DMS 273 (cell line): ENCODE data around the gene PPP1CA.

Experiments
- DNase-seq: peaks from one replicate; lab custom pipeline; 2025; ENCODE audit not compliant: unreplicated experiment; lab: John Stamatoyannopoulos, UW

The PPP1CA gene

DNA sequence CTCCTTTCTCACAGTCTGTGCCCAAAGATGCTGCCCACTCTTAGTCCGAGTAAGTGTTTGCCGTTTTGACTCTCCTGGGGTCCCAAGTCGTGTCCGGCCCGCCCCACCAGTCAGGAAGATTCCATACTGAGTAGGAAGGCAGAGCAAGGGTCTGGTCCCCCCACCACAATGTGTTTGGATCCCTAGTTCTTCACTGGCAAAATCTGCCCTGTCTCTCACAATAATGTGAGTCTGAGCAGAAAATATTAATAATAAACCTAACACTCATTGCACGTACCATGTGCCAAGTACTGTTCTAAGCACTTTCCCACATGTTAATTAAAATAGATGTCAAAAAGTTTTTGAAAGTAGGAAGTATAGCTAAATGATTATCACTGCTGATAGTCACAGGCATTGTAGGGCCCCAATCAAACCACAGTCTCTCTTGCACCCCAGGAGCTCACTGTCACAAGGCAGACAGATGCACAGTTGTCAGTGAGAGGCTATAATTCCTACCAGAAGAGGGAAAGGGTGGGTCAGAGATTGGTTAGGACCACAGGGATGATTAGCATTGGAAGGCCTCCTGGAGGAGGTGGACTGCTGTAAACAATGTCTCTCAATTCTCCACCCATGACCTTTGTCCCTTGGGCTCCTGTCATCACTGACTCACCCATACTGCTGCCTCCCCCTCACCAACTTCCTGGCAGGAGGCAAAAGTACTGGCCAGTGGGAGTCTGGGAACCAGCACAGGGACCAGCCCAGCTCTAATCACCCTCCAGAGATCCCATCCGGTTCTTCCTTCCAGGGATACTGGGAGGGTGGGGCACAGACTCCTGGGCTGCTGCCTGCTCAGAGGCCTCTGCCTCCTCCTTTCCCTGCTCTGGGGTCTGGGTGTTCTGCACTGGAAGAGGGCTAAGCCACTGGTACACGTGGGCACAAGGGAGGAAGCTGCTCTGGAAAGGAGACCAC, 47.3 kb downstream of the PPP1CA start:
- no peak for DNase-seq

DNA sequence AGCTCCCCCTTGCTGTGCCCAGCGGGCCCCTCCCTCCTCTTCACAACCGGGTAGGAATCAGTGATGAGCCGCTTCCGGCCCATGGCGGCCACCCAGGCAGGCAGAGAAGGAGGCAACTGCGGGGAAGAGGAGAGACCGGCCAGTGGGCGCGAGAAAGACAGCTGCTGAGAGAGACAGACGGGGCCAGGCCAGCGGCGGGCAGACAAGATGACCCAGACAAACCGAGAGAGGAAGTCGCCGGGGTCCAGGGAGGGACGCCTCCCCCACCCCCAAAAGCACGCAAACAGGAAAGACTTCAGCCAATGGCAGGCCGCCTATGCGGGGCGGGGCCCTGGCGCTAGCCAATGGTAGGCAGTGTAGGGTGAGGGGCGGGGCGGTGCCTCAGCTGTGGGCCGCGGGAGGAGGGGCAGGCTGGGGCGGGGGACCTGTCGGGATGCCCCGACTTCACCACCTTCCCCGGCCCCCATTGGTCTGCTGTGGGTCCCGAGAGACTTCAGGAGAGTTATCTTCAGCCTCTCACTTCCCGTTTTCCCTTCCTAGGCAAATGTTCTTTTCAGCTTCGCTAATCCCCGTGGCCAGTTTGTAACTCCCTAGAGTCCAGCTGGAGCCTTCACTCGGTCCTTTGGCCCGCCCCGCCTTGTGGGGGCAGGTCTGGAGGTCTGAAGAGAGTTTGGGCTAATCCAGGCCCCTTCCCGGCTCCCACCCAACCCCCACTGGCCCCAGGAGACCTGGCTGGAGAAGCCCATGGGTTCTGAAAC, 48.2 kb downstream of the PPP1CA start, which contains the start of gene POLD4:
TSS of gene POLD4 (minus strand) at position 230 of the 758 bp plus-strand sequence. CDS start at position 83, 147 bp downstream.
- DNase-seq, result peak; percentile 92

DNA sequence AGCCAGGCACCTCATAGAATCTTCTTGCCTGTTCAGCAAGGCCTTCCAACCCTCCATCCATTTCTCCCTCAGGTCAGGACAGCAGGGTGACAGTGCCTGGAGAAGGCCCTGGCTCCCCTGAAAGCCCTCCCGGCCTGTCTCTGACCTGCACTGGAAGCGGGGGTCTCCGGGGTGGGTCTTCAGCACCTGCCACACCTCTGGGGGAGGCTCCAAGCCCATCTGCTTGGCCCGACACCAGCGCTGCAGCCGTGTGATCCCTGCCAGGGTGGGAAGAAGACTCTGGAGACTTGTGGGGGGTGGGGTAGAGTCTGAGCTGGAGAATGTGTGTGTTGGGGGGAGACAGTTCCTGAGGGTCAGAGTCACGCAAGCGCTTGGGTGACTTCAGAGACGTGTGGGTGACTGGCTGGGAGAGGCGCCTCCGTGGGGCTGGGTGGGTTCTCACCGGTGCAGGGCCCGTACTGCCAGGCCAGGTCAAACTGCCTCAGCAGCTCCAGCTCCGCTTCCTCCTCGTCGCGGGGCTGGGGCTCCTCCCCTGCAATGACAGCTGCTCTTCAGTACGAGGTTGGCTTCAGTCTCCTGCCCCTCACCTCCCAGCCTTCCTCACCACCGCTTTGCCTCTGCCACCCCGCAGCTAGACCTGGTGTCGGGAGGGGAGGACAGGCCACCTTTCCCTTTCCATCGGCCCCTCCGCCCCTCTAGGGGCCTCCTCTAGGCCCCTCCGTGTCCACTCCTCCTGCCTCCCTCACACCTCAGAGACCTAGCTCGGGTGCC, 48.9 kb downstream of the PPP1CA start:
- DNase-seq, result peak; percentile 79

DNA sequence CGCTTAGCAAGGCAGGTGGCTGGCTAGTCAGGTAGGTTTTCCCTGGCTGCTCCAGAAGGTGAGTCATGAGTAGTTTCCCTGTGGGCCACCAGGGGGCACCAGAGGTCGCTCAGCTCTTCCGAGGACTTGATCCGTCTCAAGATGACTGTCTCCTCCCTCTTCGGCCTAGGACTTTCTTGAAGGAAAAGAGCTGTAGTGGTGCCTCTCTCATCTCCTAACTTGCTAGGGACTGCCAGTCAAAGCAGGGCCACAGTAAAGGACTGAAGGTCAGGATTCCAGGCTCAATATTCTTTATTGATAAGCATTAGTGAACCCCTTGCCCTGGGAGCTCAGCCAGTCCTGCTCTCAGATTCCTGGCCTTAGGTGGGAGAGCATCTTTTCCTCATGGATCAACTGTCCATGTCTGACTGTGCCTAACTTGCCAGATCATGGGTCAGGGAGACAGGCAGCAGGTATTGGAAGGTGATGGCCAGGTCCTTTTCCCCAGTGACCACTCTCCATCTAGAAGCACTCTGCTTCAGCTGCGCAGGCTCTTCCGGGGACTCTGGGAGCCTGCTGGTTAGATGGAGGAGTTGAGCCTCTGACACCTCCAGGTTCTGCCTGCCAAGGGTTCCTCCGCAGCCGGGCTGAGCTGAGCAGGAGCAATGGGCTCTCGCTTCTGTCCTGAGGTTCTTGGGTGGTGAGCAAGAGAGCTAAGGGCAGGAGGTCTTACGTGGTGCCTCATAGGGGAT, 50.2 kb downstream of the PPP1CA start:
- peak; percentile 64 for DNase-seq

DNA sequence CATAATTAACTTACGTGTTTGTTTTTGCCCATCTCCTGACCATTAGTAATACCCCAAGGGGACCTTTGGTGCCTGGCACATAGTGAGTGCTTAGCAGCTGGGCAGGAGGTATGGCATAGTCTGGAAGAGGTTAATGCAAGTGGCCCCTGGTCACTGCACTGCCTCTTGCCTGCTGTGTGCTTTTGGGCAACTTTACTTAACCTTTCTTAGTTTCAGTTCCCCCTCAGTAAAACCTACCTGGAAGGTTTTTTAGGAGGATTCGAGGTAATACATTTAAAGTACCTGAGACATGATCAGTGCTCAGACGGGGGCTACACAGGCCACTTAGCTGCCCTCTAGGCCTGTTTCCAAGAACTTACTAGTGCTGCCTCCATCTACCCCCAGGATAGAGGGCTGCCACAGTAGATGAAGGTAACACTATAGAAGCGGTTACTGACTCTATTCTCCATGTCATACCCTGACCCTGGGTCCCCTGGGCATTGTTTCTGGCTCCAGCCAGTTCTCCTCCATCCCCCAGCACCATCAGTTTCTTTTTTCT, 51.7 kb downstream of the PPP1CA start:
- DNase-seq, result no peak

DNA sequence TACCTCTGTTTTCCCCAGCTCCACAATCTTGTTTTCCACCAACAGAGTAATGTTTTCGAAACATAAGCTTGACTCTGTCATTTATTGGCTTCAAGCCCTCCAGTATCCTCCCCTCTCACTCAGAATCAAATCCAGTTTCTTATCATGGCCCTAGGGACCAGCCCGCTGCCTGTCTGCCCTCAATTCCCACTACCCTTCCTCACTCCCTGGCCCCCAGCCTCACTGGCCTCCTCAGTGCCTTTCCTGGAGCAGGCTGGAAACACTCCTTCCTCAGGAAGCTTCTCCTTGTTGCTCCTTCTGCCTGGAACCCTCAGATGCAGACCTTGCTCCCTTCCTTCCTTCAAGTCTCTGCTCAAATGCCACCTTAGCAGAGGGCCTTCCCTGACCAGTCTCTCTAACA, 52.2 kb downstream of the PPP1CA start:
- DNase-seq, result no peak

DNA sequence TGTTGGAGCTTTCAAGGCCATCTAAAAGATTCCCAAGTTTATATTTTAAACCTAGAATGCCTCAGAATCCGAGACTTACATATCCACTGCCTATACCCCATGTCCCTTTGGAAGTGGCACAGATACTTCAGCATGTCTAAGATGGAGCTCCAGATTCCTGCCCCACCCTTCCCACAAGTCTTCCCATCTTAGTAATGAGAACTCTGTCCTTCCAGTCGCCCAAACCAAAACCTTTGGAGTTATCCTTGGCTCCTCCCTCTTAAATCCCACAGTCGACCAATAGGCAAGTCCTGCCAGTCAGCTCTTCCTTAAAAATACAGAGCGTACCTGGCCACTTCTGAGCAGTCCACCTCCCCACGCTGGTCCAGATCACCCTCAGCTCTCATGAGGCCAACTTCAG, 52.6 kb downstream of the PPP1CA start:
- no peak for DNase-seq
